Measurements from ENCODE around the gene DSCAML1.

DSCAML1 gene

GRCh38 chr11:117644403-117645155 lies 152.4 kb downstream of the DSCAML1 start:
- no peak overlapping the region for H3K9ac ChIP-seq (ENCODE audit: low read depth in 1 of 2, low read length in 2 of 2)
- H3K36me3 ChIP-seq (ENCODE audit: control insufficient read depth in 2 of 2, insufficient read depth in 2 of 2, low read length in 2 of 2), result no peaks in the 10 kb centered on the region
- H3K27me3 ChIP-seq (ENCODE audit: control insufficient read depth in 2 of 2, insufficient read depth in 2 of 2, low read length in 2 of 2), result no peaks in the 10 kb centered on the region
- no peaks in the 10 kb centered on the region for H3K9me3 ChIP-seq (ENCODE audit: control insufficient read depth in 2 of 2, low read length in 2 of 2)
- no peak overlapping the region for H3K27ac ChIP-seq (ENCODE audit: low read depth in 2 of 2, low read length in 2 of 2)
- H3K4me3 ChIP-seq (ENCODE audit: low read length in 2 of 2), result no peak overlapping the region
- no peaks in the 10 kb centered on the region for H3K4me1 ChIP-seq (ENCODE audit: control insufficient read depth in 2 of 2, insufficient read depth in 2 of 2, low read length in 2 of 2)

- no peaks in the 10 kb centered on the region for H3K27me3 ChIP-seq (ENCODE audit: control insufficient read depth in 2 of 2, insufficient read depth in 2 of 2, low read length in 2 of 2)
- H3K9ac ChIP-seq (ENCODE audit: low read depth in 1 of 2, low read length in 2 of 2), result no peak overlapping the region
- H3K4me3 ChIP-seq (ENCODE audit: low read length in 2 of 2), result no peak overlapping the region
- H3K4me1 ChIP-seq (ENCODE audit: control insufficient read depth in 2 of 2, insufficient read depth in 2 of 2, low read length in 2 of 2), result no peaks in the 10 kb centered on the region
- no peak overlapping the region for H3K27ac ChIP-seq (ENCODE audit: low read depth in 2 of 2, low read length in 2 of 2)
- H3K9me3 ChIP-seq (ENCODE audit: control insufficient read depth in 2 of 2, low read length in 2 of 2), result no peaks in the 10 kb centered on the region
- H3K36me3 ChIP-seq (ENCODE audit: control insufficient read depth in 2 of 2, insufficient read depth in 2 of 2, low read length in 2 of 2), result no peaks in the 10 kb centered on the region
These were observed 153.3 kb downstream of the DSCAML1 start for GRCh38 chr11:117643606-117644300.

- Histone ChIP-seq H3K4me3 (ENCODE audit: low read length in 2 of 2) (no peak overlapping the region), H3K9me3 (ENCODE audit: control insufficient read depth in 2 of 2, low read length in 2 of 2) (no peaks in the 10 kb centered on the region), H3K4me1 (ENCODE audit: control insufficient read depth in 2 of 2, insufficient read depth in 2 of 2, low read length in 2 of 2) (no peaks in the 10 kb centered on the region), H3K27me3 (ENCODE audit: control insufficient read depth in 2 of 2, insufficient read depth in 2 of 2, low read length in 2 of 2) (no peaks in the 10 kb centered on the region), H3K9ac (ENCODE audit: low read depth in 1 of 2, low read length in 2 of 2) (no peak overlapping the region), H3K36me3 (ENCODE audit: control insufficient read depth in 2 of 2, insufficient read depth in 2 of 2, low read length in 2 of 2) (no peaks in the 10 kb centered on the region), H3K27ac (ENCODE audit: low read depth in 2 of 2, low read length in 2 of 2) (no peak overlapping the region)
These were observed 154.2 kb downstream of the DSCAML1 start for GRCh38 chr11:117642835-117643234.

DNA sequence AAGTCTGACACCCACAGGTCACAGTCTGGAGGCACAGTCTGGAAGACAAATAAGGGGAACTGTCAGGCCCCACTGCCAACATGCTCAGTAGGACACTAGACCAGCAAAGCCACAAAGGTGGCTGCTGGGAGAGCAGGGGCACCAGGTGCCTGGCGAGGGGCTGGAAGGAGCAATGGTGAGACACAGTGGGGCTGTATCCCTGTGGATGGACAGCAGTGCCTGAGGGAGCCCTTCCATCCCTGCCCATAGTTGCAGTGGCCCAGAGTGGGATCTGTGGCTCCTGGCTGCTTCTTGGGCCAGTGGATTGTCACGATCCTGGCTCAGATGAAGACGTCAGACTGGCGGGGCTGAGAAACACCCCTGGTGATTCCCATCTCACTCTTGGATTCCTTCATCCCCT lies 154.6 kb downstream of the DSCAML1 start:
- Histone ChIP-seq H3K27me3 (ENCODE audit: control insufficient read depth in 2 of 2, insufficient read depth in 2 of 2, low read length in 2 of 2) (no peaks in the 10 kb centered on the region), H3K4me1 (ENCODE audit: control insufficient read depth in 2 of 2, insufficient read depth in 2 of 2, low read length in 2 of 2) (no peaks in the 10 kb centered on the region), H3K36me3 (ENCODE audit: control insufficient read depth in 2 of 2, insufficient read depth in 2 of 2, low read length in 2 of 2) (no peaks in the 10 kb centered on the region), H3K9me3 (ENCODE audit: control insufficient read depth in 2 of 2, low read length in 2 of 2) (no peaks in the 10 kb centered on the region), H3K4me3 (ENCODE audit: low read length in 2 of 2) (no peak overlapping the region), H3K27ac (ENCODE audit: low read depth in 2 of 2, low read length in 2 of 2) (no peak overlapping the region), H3K9ac (ENCODE audit: low read depth in 1 of 2, low read length in 2 of 2) (no peak overlapping the region)

DNA sequence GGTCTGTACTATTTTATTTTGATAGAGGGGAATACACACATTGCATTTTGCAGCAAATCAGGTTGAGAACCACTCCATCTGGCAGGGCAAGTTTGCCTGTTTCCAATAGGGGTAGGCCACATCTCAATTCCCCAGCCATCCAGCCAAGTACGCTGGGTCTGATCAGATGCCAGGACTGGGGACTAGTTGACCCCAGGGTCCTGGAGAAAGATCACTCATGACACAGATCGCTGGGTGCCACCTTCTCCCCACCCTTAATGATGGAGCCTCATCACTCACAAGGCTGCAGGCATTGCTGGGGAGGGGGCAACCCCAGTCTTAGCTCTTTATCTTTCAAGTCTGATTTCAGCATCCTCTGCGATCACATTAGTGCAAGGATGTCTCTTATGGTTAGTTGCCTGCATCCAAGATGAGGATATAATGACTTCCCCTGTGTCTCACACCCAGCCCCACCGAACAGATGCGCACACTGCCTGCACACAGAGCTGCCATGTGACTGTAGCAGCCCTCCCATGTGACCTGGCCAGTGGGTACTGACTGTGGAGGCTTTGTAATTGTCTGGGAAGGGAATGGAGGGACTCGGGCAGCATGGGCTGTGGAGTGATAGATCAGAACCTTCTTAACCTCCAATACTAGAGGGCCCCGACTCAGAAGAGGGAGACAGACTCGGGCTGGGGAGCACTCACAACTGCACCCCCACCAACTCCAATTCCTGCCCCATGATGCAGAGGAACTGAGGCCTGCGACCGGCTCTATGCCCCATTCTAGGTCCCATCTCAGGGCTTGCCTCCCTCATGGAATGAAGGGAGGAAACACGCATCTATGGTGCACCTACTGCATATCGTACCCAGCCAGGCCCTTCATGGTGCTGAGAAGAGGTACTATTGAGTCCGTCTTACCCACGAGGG lies 155.8 kb downstream of the DSCAML1 start:
- H3K4me1 ChIP-seq (ENCODE audit: control insufficient read depth in 2 of 2, insufficient read depth in 2 of 2, low read length in 2 of 2), result no peaks in the 10 kb centered on the region
- no peaks in the 10 kb centered on the region for H3K9me3 ChIP-seq (ENCODE audit: control insufficient read depth in 2 of 2, low read length in 2 of 2)
- H3K27ac ChIP-seq (ENCODE audit: low read depth in 2 of 2, low read length in 2 of 2), result no peak overlapping the region
- no peaks in the 10 kb centered on the region for H3K27me3 ChIP-seq (ENCODE audit: control insufficient read depth in 2 of 2, insufficient read depth in 2 of 2, low read length in 2 of 2)
- H3K9ac ChIP-seq (ENCODE audit: low read depth in 1 of 2, low read length in 2 of 2), result no peak overlapping the region
- no peaks in the 10 kb centered on the region for H3K36me3 ChIP-seq (ENCODE audit: control insufficient read depth in 2 of 2, insufficient read depth in 2 of 2, low read length in 2 of 2)
- H3K4me3 ChIP-seq (ENCODE audit: low read length in 2 of 2), result no peak overlapping the region

- H3K9me3 ChIP-seq (ENCODE audit: control insufficient read depth in 2 of 2, low read length in 2 of 2), result no peaks in the 10 kb centered on the region
- no peaks in the 10 kb centered on the region for H3K4me1 ChIP-seq (ENCODE audit: control insufficient read depth in 2 of 2, insufficient read depth in 2 of 2, low read length in 2 of 2)
- H3K4me3 ChIP-seq (ENCODE audit: low read length in 2 of 2), result no peak overlapping the region
- no peaks in the 10 kb centered on the region for H3K27me3 ChIP-seq (ENCODE audit: control insufficient read depth in 2 of 2, insufficient read depth in 2 of 2, low read length in 2 of 2)
- no peak overlapping the region for H3K27ac ChIP-seq (ENCODE audit: low read depth in 2 of 2, low read length in 2 of 2)
- no peak overlapping the region for H3K9ac ChIP-seq (ENCODE audit: low read depth in 1 of 2, low read length in 2 of 2)
- no peaks in the 10 kb centered on the region for H3K36me3 ChIP-seq (ENCODE audit: control insufficient read depth in 2 of 2, insufficient read depth in 2 of 2, low read length in 2 of 2)
These were observed 157.0 kb downstream of the DSCAML1 start for GRCh38 chr11:117640041-117640440.

GRCh38 chr11:117639601-117640000 lies 157.4 kb downstream of the DSCAML1 start:
- Histone ChIP-seq H3K36me3 (ENCODE audit: control insufficient read depth in 2 of 2, insufficient read depth in 2 of 2, low read length in 2 of 2) (no peaks in the 10 kb centered on the region), H3K4me3 (ENCODE audit: low read length in 2 of 2) (no peak overlapping the region), H3K27me3 (ENCODE audit: control insufficient read depth in 2 of 2, insufficient read depth in 2 of 2, low read length in 2 of 2) (no peaks in the 10 kb centered on the region), H3K9me3 (ENCODE audit: control insufficient read depth in 2 of 2, low read length in 2 of 2) (no peaks in the 10 kb centered on the region), H3K27ac (ENCODE audit: low read depth in 2 of 2, low read length in 2 of 2) (no peak overlapping the region), H3K9ac (ENCODE audit: low read depth in 1 of 2, low read length in 2 of 2) (no peak overlapping the region), H3K4me1 (ENCODE audit: control insufficient read depth in 2 of 2, insufficient read depth in 2 of 2, low read length in 2 of 2) (no peaks in the 10 kb centered on the region)

GRCh38 chr11:117638911-117639543 lies 158.0 kb downstream of the DSCAML1 start:
- no peak overlapping the region for H3K4me3 ChIP-seq (ENCODE audit: low read length in 2 of 2)
- no peaks in the 10 kb centered on the region for H3K27me3 ChIP-seq (ENCODE audit: control insufficient read depth in 2 of 2, insufficient read depth in 2 of 2, low read length in 2 of 2)
- no peak overlapping the region for H3K27ac ChIP-seq (ENCODE audit: low read depth in 2 of 2, low read length in 2 of 2)
- H3K36me3 ChIP-seq (ENCODE audit: control insufficient read depth in 2 of 2, insufficient read depth in 2 of 2, low read length in 2 of 2), result no peaks in the 10 kb centered on the region
- no peak overlapping the region for H3K9ac ChIP-seq (ENCODE audit: low read depth in 1 of 2, low read length in 2 of 2)
- no peaks in the 10 kb centered on the region for H3K4me1 ChIP-seq (ENCODE audit: control insufficient read depth in 2 of 2, insufficient read depth in 2 of 2, low read length in 2 of 2)
- H3K9me3 ChIP-seq (ENCODE audit: control insufficient read depth in 2 of 2, low read length in 2 of 2), result no peaks in the 10 kb centered on the region

DNA sequence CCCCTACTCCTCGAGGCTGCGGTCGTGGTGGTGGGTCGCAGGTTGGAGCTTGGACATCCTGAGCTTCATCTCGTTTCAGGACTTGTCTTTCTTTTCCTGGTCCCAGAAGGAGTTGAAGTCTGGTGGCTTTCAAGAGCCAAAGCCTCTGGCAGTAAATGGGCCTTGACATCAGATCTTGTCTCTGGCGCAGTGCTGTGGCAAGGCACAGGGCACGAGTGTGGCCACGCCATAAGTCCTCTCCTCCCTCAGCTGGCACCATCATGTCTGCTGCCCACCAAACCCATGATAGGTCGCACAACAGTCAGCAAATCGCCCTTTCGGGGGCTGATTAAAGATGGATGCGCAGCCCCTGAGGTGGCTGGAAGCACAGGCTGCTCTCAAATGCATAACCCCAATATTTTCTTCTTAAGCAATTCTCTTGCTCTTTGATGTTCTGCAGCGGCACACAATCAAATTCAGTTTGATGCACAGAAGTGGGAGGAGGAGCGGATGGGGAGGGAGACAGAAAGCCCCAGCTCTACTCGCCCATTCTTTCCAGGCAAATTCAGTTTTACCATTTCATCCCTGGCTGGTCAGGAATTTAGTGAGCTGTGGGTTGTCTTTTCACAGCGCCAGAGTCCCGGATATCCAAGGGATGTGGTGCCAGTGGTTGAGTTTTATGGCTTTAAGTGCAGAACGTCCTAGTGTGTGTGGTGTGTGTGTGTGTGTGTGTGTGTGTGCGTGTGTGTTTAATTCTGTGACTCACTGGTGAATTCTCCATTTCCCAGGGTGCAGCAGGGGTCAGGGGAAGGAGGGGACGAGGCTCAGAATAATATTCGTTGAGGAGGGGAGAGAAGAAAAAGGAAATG lies 162.0 kb downstream of the DSCAML1 start:
- H3K27ac ChIP-seq (ENCODE audit: low read depth in 2 of 2, low read length in 2 of 2), result no peak overlapping the region
- no peak overlapping the region for H3K4me3 ChIP-seq (ENCODE audit: low read length in 2 of 2)
- no peaks in the 10 kb centered on the region for H3K36me3 ChIP-seq (ENCODE audit: control insufficient read depth in 2 of 2, insufficient read depth in 2 of 2, low read length in 2 of 2)
- H3K4me1 ChIP-seq (ENCODE audit: control insufficient read depth in 2 of 2, insufficient read depth in 2 of 2, low read length in 2 of 2), result no peaks in the 10 kb centered on the region
- H3K9me3 ChIP-seq (ENCODE audit: control insufficient read depth in 2 of 2, low read length in 2 of 2), result no peaks in the 10 kb centered on the region
- no peaks in the 10 kb centered on the region for H3K27me3 ChIP-seq (ENCODE audit: control insufficient read depth in 2 of 2, insufficient read depth in 2 of 2, low read length in 2 of 2)
- H3K9ac ChIP-seq (ENCODE audit: low read depth in 1 of 2, low read length in 2 of 2), result no peak overlapping the region
